CD4-positive, alpha-beta T cell treated with Interleukin-12 subunit alpha and Interleukin-12 subunit beta, for 1 hour (primary cell): ENCODE data around the gene TMEM169.
A peak's percentile ranks its signal among the peaks of the same experiment; 100 is the strongest.

Experiments
- DNase-seq: peaks from one replicate; pipeline ENCODE4 v3.0.0-alpha.2; 2020

Gene TMEM169, protein sequence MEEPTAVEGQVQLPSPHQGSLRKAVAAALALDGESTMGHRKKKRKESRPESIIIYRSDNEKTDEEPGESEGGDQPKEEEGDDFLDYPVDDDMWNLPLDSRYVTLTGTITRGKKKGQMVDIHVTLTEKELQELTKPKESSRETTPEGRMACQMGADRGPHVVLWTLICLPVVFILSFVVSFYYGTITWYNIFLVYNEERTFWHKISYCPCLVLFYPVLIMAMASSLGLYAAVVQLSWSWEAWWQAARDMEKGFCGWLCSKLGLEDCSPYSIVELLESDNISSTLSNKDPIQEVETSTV

GRCh38 chr2:216081487-216082116, at the start of gene TMEM169, which contains the start of gene PECR:
TMEM169 (plus strand) TSS chr2:216081919; CDS start chr2:216095964, 14,045 bp downstream.
PECR (minus strand) TSS chr2:216081809; CDS start chr2:216081741, 68 bp downstream.
- peak; percentile 76 for DNase-seq

DNA sequence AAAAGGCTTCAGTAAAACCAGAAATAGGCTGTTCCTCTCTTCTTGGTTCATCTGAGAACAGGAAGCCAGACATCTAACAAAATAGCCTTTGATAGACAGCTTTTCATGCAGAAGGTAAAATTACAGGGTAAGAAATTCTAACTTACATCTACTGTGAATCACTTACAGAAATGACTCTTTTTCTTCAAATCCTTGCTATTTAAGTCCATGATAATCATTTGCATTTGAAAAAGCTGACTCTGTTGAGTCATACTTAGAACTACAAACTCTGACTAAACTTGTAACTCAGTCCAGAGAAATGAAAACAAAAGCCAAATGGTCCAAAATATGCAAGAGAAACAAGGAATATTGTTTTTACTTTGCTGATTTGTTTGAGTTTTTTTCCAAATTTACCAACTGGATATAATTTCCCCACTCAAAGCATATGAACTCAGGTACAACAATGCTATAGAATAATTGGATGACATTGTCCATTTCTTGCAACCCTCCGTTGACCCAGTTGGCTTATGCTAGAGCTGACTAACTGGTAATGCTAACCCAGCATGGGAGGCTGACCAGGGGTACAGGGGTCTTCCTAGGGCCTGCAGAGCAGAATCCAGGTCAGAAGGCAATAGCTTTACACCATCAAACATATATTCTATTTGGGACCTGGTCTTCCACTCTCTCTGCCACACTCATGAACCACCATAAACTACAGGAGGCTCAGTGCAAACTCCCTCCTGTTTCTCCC, 49.6 kb upstream of the TMEM169 start:
- no peak for DNase-seq

GRCh38 chr2:216033403-216033802, 48.3 kb upstream of the TMEM169 start:
- DNase-seq, result no peak

GRCh38 chr2:216034065-216034464, 47.7 kb upstream of the TMEM169 start:
- DNase-seq, result peak; percentile 77

GRCh38 chr2:216039918-216040317, 41.8 kb upstream of the TMEM169 start:
- no peak for DNase-seq

- no peak for DNase-seq
Observed at GRCh38 chr2:216041438-216041837, 40.3 kb upstream of the TMEM169 start.

DNA sequence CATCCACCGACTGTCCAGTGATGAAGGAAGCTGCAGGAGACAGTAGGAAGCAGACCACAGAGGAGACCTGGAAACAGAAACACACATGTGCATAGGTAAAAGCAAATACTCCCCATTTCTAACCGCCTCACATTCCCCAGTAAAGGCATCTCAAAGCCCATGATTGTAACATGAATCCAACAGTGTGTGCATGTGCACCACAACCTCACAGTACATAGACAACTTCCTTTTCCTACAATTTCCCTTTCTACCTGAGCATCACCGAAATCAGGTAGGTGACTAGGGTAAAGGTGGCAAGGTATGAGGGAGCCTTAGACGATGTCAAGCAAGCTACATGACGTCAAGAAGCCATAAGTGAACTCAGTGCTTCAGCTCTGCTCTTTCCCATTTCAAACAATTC, 37.8 kb upstream of the TMEM169 start:
- no peak for DNase-seq

GRCh38 chr2:216044883-216045486, 36.7 kb upstream of the TMEM169 start:
- no peak for DNase-seq

- no peak for DNase-seq
Observed at GRCh38 chr2:216047397-216047796, 34.3 kb upstream of the TMEM169 start.

DNA sequence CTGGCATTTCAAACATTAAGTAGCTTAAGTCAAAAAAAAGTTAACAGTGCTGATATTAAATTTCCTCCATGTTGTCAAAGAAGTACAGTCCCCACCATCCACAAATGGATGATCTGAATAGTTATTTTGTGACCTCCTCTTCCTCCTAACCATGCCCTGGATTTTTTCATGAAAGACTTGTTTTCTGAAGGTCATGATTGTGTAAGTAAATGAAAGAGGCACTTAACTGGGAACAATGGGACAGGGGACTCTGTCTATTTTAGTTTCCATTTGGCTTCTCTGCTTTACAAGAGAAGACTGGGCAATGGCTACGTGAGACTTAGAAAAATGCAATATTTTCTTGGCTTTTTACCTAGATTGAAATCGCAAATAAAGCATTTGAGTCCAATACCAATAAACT, 32.3 kb upstream of the TMEM169 start:
- DNase-seq, result no peak

GRCh38 chr2:216051350-216051749, 30.4 kb upstream of the TMEM169 start:
- DNase-seq, result no peak

GRCh38 chr2:216052420-216052819, 29.3 kb upstream of the TMEM169 start:
- no peak for DNase-seq

DNA sequence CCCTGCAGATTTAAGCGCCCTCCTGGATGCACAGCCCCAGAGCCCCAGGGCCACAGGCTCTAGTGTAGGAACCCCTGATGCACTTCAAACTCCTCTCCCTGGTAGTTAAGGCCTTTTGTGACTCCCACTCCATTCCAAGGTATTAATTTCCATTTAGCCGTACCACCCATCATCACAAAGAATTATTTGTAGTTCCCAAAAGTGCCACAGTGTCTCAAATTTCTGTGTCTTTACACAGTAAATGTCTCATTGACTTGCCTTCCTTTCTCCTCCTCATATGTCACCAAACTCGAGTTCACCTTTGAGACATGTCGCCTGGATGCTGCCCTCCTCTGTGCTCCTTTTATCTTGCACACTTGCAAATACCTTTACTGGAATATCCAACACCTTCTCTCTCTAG, 26.0 kb upstream of the TMEM169 start:
- DNase-seq, result no peak

DNA sequence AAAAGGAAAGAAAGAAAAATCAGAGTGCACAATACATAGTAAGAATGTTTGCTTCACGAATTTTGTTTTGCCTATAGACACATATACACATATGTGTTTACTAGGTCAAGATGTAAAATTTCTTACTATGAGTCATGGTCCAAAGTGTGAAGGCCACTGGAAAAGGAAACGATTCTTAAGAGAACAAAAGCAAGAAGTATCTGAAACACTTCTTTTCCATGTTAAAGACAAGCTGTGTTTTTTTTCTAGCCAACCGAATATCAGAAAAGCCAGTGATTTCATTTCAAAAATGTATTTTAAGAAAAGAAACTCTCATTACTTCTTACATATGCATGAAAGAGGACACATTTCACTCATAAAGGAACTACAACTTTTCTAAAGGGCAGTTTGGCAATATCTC, 25.0 kb upstream of the TMEM169 start:
- DNase-seq, result no peak

DNA sequence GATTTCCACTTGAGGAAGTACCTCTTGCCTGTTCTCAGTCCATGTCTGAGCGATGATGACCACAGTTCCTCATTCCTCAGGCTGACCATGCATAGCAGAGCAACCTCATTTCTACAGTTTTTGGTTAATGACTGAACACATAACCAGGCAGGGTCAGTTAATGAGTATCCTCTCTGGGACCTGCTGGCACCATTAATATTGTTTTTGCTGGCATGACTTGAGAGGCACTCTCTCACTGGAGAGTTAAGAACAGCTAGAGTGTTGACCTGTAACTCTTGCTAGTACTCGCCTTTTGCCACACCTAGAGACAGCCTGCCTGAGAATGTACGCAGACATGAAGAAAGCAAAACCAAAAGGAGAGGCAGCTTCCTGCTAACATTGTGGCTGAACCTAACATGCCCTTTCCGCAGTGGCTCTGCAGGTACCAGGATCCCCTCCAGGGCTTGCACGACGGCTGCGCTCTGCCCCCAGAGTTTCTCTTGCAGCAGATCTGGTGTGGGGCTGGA, 24.0 kb upstream of the TMEM169 start:
- DNase-seq, result peak; percentile 68

GRCh38 chr2:216059233-216059834, 22.4 kb upstream of the TMEM169 start:
- DNase-seq, result no peak

GRCh38 chr2:216064014-216064630, 17.6 kb upstream of the TMEM169 start:
- no peak for DNase-seq

GRCh38 chr2:216064665-216065064, 17.1 kb upstream of the TMEM169 start:
- DNase-seq, result no peak

GRCh38 chr2:216066230-216066629, 15.5 kb upstream of the TMEM169 start:
- DNase-seq, result no peak

DNA sequence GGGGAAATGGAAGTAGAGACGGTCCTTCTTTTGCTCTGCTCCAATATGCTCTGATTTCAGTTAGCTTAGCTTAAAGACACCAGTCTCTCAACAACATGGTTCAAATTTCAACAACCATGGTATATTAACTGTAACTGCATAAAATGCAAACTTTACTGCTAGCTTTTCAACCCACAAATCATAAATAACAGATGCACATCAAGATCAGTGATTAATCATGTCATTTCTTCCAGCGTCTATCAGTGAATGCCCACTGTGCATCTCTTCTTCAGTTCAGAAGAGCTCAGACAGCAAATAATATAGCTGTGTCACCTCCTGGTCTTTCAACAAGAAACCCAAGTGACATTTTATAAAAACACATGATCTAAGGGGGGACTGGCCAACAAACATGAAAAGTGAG, 12.7 kb upstream of the TMEM169 start:
- DNase-seq, result no peak

DNA sequence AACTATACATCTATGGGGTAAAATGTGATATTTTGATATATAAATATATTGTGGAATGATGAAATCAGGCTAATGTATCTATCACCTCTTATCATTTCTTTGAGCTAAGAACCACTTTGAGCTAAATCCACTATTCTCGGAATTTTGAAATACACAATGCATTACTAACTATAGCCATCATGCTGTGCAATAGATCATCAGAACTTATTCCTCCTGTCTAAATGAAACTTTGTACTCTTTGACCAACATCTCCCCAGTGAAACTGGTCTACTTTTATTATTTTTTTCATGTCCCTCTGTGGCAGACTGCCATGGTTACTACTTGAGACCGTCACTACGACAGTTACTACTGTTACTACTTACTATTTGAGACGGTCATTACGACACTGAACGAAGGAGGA, 11.5 kb upstream of the TMEM169 start:
- no peak for DNase-seq

DNA sequence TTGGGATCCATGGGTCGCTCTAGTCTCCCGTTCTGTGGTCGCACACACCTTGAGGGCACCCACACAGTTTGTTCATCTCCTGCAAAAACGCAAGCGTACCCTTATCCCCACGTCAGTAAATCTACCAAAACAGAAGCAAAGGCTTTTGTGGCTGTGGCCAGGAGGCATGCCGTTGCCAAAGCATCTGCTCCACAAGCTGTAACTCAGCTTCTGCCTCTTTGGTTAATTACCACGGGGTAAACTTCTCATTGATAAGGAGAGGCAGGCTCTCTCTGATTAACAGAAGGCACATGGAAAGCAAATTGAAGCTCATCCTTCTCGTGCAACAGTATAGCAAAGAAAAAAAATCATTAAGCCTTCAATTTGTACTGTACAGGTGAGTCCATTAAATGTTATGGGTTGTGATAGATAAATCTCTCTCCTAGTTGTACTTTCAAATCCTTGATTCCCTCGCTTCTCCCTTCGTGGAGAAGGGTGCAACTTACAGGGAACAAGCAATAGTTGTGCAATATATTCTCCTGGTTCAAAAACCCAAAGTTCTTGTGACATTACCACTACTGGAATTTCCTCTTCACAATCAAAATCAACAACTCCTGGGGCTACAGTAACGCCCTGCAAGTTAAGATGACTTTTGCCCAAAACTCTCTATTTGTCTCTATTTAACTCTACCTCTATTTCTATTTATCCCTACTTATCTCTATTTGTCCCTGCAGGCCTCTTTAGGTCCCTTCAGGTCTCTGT, 10.4 kb upstream of the TMEM169 start:
- DNase-seq, result no peak
